Osteoblast (primary cell): ENCODE results near the gene FURIN. TPM values are rescaled to one million over a fixed set of nuclear protein-coding genes. Genes with fewer than 3 reads are reported as not detected.

Experiments
- DNase-seq: peaks from one replicate; pipeline ENCODE4 v3.0.0; 2011; ENCODE audit warnings: low spot score, mixed read lengths; ENCODE audit not compliant: insufficient read length; ENCODE audit errors: missing footprints
- H2AFZ ChIP-seq: 2 replicates; pipeline ENCODE4 v1.6.0; 2011; ENCODE audit warnings: mild to moderate bottlenecking, low read length
- H3K27ac ChIP-seq: 2 replicates; pipeline ENCODE4 v1.5.1; 2011; ENCODE audit warnings: mild to moderate bottlenecking, low read depth, low read length, moderate library complexity
- H3K27me3 ChIP-seq: 2 replicates; pipeline ENCODE4 v1.6.0; 2012; ENCODE audit warnings: mild to moderate bottlenecking, control low read depth, inconsistent platforms, low read length, moderate library complexity; ENCODE audit not compliant: insufficient read depth
- H3K36me3 ChIP-seq: 2 replicates; pipeline ENCODE4 v1.5.1; 2011; ENCODE audit warnings: mild to moderate bottlenecking, low read length, control low read depth, moderate library complexity; ENCODE audit not compliant: insufficient read depth
- H3K4me1 ChIP-seq: 2 replicates; pipeline ENCODE4 v1.5.1; 2011; ENCODE audit warnings: mild to moderate bottlenecking, low read length, control low read depth, moderate library complexity; ENCODE audit not compliant: insufficient read depth
- H3K4me2 ChIP-seq: 2 replicates; pipeline ENCODE4 v1.6.0; 2011; ENCODE audit warnings: mild to moderate bottlenecking, low read length; ENCODE audit not compliant: insufficient read depth
- H3K4me3 ChIP-seq: fragments of 200-600 bp; sonication (generic); 3 replicates; pipeline ENCODE4 v1.5.1; 2012; ENCODE audit warnings: mild to moderate bottlenecking, low read length, inconsistent platforms; ENCODE audit not compliant: insufficient read depth
- H3K79me2 ChIP-seq: 2 replicates; pipeline ENCODE4 v1.6.0; 2012; ENCODE audit warnings: mild to moderate bottlenecking, low read length, control low read depth, inconsistent platforms; ENCODE audit not compliant: insufficient read depth
- H3K9me3 ChIP-seq: 2 replicates; pipeline ENCODE4 v1.5.1; 2011; ENCODE audit warnings: low read depth, low read length, control low read depth
- H4K20me1 ChIP-seq: 2 replicates; pipeline ENCODE4 v1.6.0; 2012; ENCODE audit warnings: mild to moderate bottlenecking, low read length, control low read depth; ENCODE audit not compliant: insufficient read depth
- total RNA-seq: library from RNA; depleted of rRNA; stranded (reverse); fragments of >200 nt; gene quantifications from 2 replicates; pipeline ENCODE4 v1.2.3, GENCODE V29; 2012
- TF ChIP-seq, protein P1 (sequence below): IDR thresholded peaks from 2 replicates; pipeline ENCODE4 v1.5.1; 2011; ENCODE audit warnings: mild to moderate bottlenecking, low read depth, low read length, moderate library complexity; ENCODE audit errors: extremely low read depth

FURIN gene
- total RNA-seq, 1 donor, result 39.1 TPM

DNA sequence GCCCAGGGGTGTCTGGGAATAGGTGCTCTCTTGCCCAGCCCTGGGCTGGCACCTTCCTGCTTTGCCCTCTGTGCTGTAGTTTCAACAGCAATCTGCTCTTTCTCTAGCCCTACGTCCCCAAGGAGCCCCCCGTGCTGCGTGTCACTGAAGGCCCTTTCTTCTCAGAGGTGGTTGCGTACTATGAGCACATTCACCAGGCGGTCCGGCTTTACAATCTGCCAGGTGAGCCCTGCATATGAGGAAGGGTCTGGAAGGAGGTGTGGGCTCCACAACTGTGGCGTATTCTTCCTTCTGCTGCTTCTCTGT lies 44.3 kb downstream of the FURIN start:
- H2AFZ ChIP-seq, result no peak overlapping the region
- H3K36me3 ChIP-seq, result peaks cover 61% of the 10 kb centered on the region
- no peak overlapping the region for H3K4me2 ChIP-seq
- H3K27ac ChIP-seq, result no peak overlapping the region
- TF ChIP-seq, protein P1, sequence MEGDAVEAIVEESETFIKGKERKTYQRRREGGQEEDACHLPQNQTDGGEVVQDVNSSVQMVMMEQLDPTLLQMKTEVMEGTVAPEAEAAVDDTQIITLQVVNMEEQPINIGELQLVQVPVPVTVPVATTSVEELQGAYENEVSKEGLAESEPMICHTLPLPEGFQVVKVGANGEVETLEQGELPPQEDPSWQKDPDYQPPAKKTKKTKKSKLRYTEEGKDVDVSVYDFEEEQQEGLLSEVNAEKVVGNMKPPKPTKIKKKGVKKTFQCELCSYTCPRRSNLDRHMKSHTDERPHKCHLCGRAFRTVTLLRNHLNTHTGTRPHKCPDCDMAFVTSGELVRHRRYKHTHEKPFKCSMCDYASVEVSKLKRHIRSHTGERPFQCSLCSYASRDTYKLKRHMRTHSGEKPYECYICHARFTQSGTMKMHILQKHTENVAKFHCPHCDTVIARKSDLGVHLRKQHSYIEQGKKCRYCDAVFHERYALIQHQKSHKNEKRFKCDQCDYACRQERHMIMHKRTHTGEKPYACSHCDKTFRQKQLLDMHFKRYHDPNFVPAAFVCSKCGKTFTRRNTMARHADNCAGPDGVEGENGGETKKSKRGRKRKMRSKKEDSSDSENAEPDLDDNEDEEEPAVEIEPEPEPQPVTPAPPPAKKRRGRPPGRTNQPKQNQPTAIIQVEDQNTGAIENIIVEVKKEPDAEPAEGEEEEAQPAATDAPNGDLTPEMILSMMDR, result no peak
- H3K4me3 ChIP-seq, result no peak overlapping the region
- no peaks in the 10 kb centered on the region for H3K4me1 ChIP-seq
- DNase-seq, result no peak
- H3K9me3 ChIP-seq, result no peaks in the 10 kb centered on the region
- H4K20me1 ChIP-seq, result no peaks in the 10 kb centered on the region
- H3K27me3 ChIP-seq, result no peaks in the 10 kb centered on the region
- H3K79me2 ChIP-seq, result no peaks in the 10 kb centered on the region

GRCh38 chr15:90913398-90913944 lies 45.1 kb downstream of the FURIN start:
- Histone ChIP-seq H2AFZ (no peak overlapping the region), H4K20me1 (no peaks in the 10 kb centered on the region), H3K36me3 (peaks cover 62% of the 10 kb centered on the region), H3K27ac (no peak overlapping the region), H3K27me3 (no peaks in the 10 kb centered on the region), H3K4me3 (no peak overlapping the region), H3K4me1 (no peaks in the 10 kb centered on the region), H3K9me3 (no peaks in the 10 kb centered on the region), H3K4me2 (no peak overlapping the region), H3K79me2 (no peaks in the 10 kb centered on the region)
- DNase-seq, result peak; percentile 79
- TF ChIP-seq, protein P1, result no peak

DNA sequence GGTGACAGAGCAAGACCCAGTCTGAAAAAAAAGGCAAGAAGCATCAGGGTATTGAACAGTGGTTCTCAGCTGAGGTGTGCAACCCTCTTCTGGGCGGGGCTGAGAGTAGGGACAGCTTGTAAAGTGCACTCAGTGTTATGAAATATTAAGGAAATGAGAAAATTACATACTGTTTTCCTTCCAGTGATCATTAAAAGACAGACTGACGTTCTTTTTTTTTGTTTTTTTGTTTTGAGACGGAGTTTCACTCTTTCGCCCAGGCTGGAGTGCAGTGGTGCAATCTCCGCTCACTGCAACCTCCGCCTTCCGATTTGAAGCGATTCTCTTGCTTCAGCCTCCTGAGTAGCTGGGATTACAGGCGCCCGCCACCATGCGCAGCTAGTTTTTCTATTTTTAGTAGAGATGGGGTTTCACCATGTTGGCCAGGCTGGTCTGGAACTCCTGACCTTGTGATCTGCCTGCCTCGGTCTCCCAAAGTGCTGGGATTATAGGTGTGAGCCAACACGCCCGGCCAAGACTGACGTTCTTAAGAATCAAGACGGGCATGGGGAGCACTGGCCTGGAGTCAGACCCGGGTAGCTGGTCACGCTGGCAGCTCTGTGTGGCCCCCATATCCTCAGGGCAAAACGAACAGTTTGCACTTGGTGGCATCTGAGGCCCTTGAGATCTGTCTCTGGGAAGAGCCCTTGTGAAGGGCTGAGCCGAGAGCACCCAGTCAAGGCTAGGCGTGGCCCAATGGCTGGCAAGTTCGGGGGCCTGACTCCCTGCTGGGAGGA lies 46.1 kb downstream of the FURIN start:
- Histone ChIP-seq H4K20me1 (no peaks in the 10 kb centered on the region), H3K4me3 (no peak overlapping the region), H2AFZ (no peak overlapping the region), H3K36me3 (peaks cover 67% of the 10 kb centered on the region), H3K4me2 (no peak overlapping the region), H3K27me3 (no peaks in the 10 kb centered on the region), H3K27ac (no peak overlapping the region), H3K9me3 (no peaks in the 10 kb centered on the region), H3K79me2 (no peaks in the 10 kb centered on the region), H3K4me1 (no peaks in the 10 kb centered on the region)
- TF ChIP-seq, protein P1, result no peak
- peak; percentile 82 for DNase-seq

- peak; percentile 62 for DNase-seq
- Histone ChIP-seq H3K79me2 (no peaks in the 10 kb centered on the region), H3K36me3 (peaks cover 69% of the 10 kb centered on the region), H2AFZ (no peak overlapping the region), H3K4me2 (no peak overlapping the region), H3K9me3 (no peaks in the 10 kb centered on the region), H4K20me1 (no peaks in the 10 kb centered on the region), H3K4me3 (no peak overlapping the region), H3K27me3 (no peaks in the 10 kb centered on the region), H3K27ac (no peak overlapping the region), H3K4me1 (no peaks in the 10 kb centered on the region)
- TF ChIP-seq, protein P1, result no peak
Measured at GRCh38 chr15:90915216-90915807, 46.9 kb downstream of the FURIN start.
